GM18517 (cell line): ENCODE data around the gene NAB2.

Source experiments
- ATAC-seq: cut with Tn5 transposase; IDR thresholded peaks from one replicate; pipeline ENCODE4 v1.9.1; 2021; ENCODE audit warnings: mild to moderate bottlenecking, moderate library complexity; ENCODE audit not compliant: unreplicated experiment

NAB2 gene

GRCh38 chr12:57092876-57093414 is 4.0 kb downstream of the NAB2 start:
- ATAC-seq = no peak

- no peak for ATAC-seq
Observed at GRCh38 chr12:57093415-57094207, 4.7 kb downstream of the NAB2 start.

- no peak for ATAC-seq
Observed at GRCh38 chr12:57094208-57095160, 5.6 kb downstream of the NAB2 start.

- ATAC-seq = no peak
Observed at GRCh38 chr12:57095440-57095839, 6.5 kb downstream of the NAB2 start.

GRCh38 chr12:57096099-57096572 is 7.2 kb downstream of the NAB2 start:
- ATAC-seq = no peak

GRCh38 chr12:57096748-57097553 is 8.0 kb downstream of the NAB2 start:
- ATAC-seq = no peak

- ATAC-seq = no peak
Observed at GRCh38 chr12:57097554-57097835, 8.6 kb downstream of the NAB2 start.

- ATAC-seq = no peak
Observed at GRCh38 chr12:57098546-57098945, 9.6 kb downstream of the NAB2 start.

- no peak for ATAC-seq
Observed at GRCh38 chr12:57099047-57099714, 10.3 kb downstream of the NAB2 start.

GRCh38 chr12:57099766-57100165 is 10.9 kb downstream of the NAB2 start:
- ATAC-seq = no peak

GRCh38 chr12:57101892-57102695 is 13.2 kb downstream of the NAB2 start:
- ATAC-seq = no peak

- no peak for ATAC-seq
Observed at GRCh38 chr12:57103856-57104255, 14.9 kb downstream of the NAB2 start.

- no peak for ATAC-seq
Observed at GRCh38 chr12:57104292-57104910, 15.5 kb downstream of the NAB2 start.

GRCh38 chr12:57105011-57105753 is 16.3 kb downstream of the NAB2 start:
- ATAC-seq = no peak

GRCh38 chr12:57106021-57106708 is 17.3 kb downstream of the NAB2 start:
- ATAC-seq = no peak

GRCh38 chr12:57107456-57108155 is 18.7 kb downstream of the NAB2 start:
- no peak for ATAC-seq
